Type B pancreatic cell (in vitro differentiated cells): ENCODE data around the gene NDUFS4. TPM values are rescaled to one million over a fixed set of nuclear protein-coding genes. Genes with fewer than 3 reads are reported as not detected.

Experiments used
- DNase-seq: peaks from one replicate; pipeline ENCODE4 v3.0.0; 2021; ENCODE audit warnings: mixed read lengths; ENCODE audit not compliant: unreplicated experiment; ENCODE audit errors: extremely low spot score
- H3K27ac Mint-ChIP-seq: 2 replicates; pipeline ENCODE4 v1.8.0; 2021; ENCODE audit warnings: mild to moderate bottlenecking, mixed read lengths
- H3K27me3 Mint-ChIP-seq: 2 replicates; pipeline ENCODE4 v1.8.0; 2021; ENCODE audit warnings: mixed read lengths
- H3K36me3 Mint-ChIP-seq: 2 replicates; pipeline ENCODE4 v1.8.0; 2021; ENCODE audit warnings: mixed read lengths
- H3K4me1 Mint-ChIP-seq: one replicate; pipeline ENCODE4 v1.8.0; 2021; ENCODE audit warnings: mixed read lengths; ENCODE audit not compliant: unreplicated experiment
- H3K4me3 Mint-ChIP-seq: 2 replicates; pipeline ENCODE4 v1.8.0; 2021; ENCODE audit warnings: mild to moderate bottlenecking, mixed read lengths
- H3K9me3 Mint-ChIP-seq: 2 replicates; pipeline ENCODE4 v1.8.0; 2021; ENCODE audit warnings: mixed read lengths
- CTCF ChIP-seq: fragments of 200-600 bp; sonication (generic); conservative IDR thresholded peaks from 2 replicates; pipeline ENCODE4 v1.5.0; 2021; ENCODE audit warnings: antibody characterized with exemption, mild to moderate bottlenecking
- total RNA-seq: library from RNA; stranded (reverse); gene quantifications from 2 replicates; pipeline ENCODE4 v1.2.1, GENCODE V29; 2021; ENCODE audit warnings: low replicate concordance

Gene NDUFS4
- total RNA-seq, 1 donor from 2014 or later: 73.4 TPM

- Mint-ChIP-seq H3K36me3 (no peaks in the 10 kb centered on the region), H3K4me3 (no peak overlapping the region), H3K9me3 (no peaks in the 10 kb centered on the region), H3K4me1 (peaks cover 11% of the 10 kb centered on the region), H3K27ac (no peak overlapping the region), H3K27me3 (peaks cover 4% of the 10 kb centered on the region)
- no peak for TF ChIP-seq CTCF
- no peak for DNase-seq
Observed at GRCh38 chr5:53549792-53550191, 10.6 kb upstream of the NDUFS4 start.

- TF ChIP-seq CTCF: no peak
- peaks cover 11% of the 10 kb centered on the region for H3K4me1 Mint-ChIP-seq
- DNase-seq: no peak
- no peak overlapping the region for H3K4me3 Mint-ChIP-seq
- H3K9me3 Mint-ChIP-seq: no peaks in the 10 kb centered on the region
- no peak overlapping the region for H3K27ac Mint-ChIP-seq
- H3K36me3 Mint-ChIP-seq: no peaks in the 10 kb centered on the region
- H3K27me3 Mint-ChIP-seq: peaks cover 9% of the 10 kb centered on the region
Observed at GRCh38 chr5:53552561-53552960, 7.9 kb upstream of the NDUFS4 start.

- DNase-seq: no peak
- H3K4me1 Mint-ChIP-seq: peaks cover 11% of the 10 kb centered on the region
- H3K36me3 Mint-ChIP-seq: no peaks in the 10 kb centered on the region
- TF ChIP-seq CTCF: no peak
- H3K27me3 Mint-ChIP-seq: peaks cover 9% of the 10 kb centered on the region
- H3K27ac Mint-ChIP-seq: no peak overlapping the region
- H3K9me3 Mint-ChIP-seq: no peaks in the 10 kb centered on the region
- H3K4me3 Mint-ChIP-seq: no peak overlapping the region
Observed at GRCh38 chr5:53554444-53554843, 6.0 kb upstream of the NDUFS4 start.

- H3K27ac Mint-ChIP-seq: no peak overlapping the region
- H3K4me3 Mint-ChIP-seq: no peak overlapping the region
- peaks cover 11% of the 10 kb centered on the region for H3K4me1 Mint-ChIP-seq
- no peak for TF ChIP-seq CTCF
- no peaks in the 10 kb centered on the region for H3K9me3 Mint-ChIP-seq
- DNase-seq: no peak
- H3K27me3 Mint-ChIP-seq: peaks cover 9% of the 10 kb centered on the region
- no peaks in the 10 kb centered on the region for H3K36me3 Mint-ChIP-seq
Observed at GRCh38 chr5:53555160-53555559, 5.3 kb upstream of the NDUFS4 start.

- no peak for DNase-seq
- no peaks in the 10 kb centered on the region for H3K9me3 Mint-ChIP-seq
- H3K27ac Mint-ChIP-seq: no peak overlapping the region
- H3K4me1 Mint-ChIP-seq: peaks cover 16% of the 10 kb centered on the region
- H3K4me3 Mint-ChIP-seq: no peak overlapping the region
- TF ChIP-seq CTCF: no peak
- peaks cover 9% of the 10 kb centered on the region for H3K27me3 Mint-ChIP-seq
- H3K36me3 Mint-ChIP-seq: no peaks in the 10 kb centered on the region
Observed at GRCh38 chr5:53556001-53556400, 4.4 kb upstream of the NDUFS4 start.

GRCh38 chr5:53557386-53557785, 3.1 kb upstream of the NDUFS4 start:
- no peak for TF ChIP-seq CTCF
- DNase-seq: no peak
- Mint-ChIP-seq H3K36me3 (peaks cover 6% of the 10 kb centered on the region), H3K4me1 (peaks cover 23% of the 10 kb centered on the region), H3K27me3 (peaks cover 9% of the 10 kb centered on the region), H3K4me3 (no peak overlapping the region), H3K9me3 (no peaks in the 10 kb centered on the region), H3K27ac (no peak overlapping the region)
